ENCODE data around the gene NAGA. TPM values are rescaled to one million over a fixed set of nuclear protein-coding genes. Genes with fewer than 3 reads are reported as not detected.

Gene NAGA
- polyA plus RNA-seq, 2 of the 4 experiments (the other 2 are of a cell fraction), result 6.6 to 8.9 TPM

GRCh38 chr22:42080287-42080686, 9.7 kb upstream of the NAGA start:
- Histone ChIP-seq H3K4me3 (peak overlapping the region; percentile 62), H3K27ac (peak overlapping the region; percentile 85 to 92), H3K4me2 (peak overlapping the region; percentile 74), H3K9me3 (peaks cover 6% of the 10 kb centered on the region; the same call in 1 of the 3 replicates), H3K4me1 (peaks cover 3% of the 10 kb centered on the region; the same call in 1 of the 3 replicates)
- ChIA-PET CTCF (interaction anchor here (0.7 to 4.4 kb wide), 4 partner anchors 10 to 383 kb away, joined by 3 to 23 read pairs (median 4); partner anchors contain the start of gene NDUFA6), POLR2A (interaction anchor here (1.7 kb wide), 1 partner anchor 82 kb away, joined by 5 read pairs; the partner anchor contains the start of gene WBP2NL)
- TF ChIP-seq CHD4 (IDR thresholded peaks at IDR 0.05; ENCODE audit: borderline replicate concordance), result no peak
- no peak for TF ChIP-seq FOSB (CRISPR knock-in tag; IDR thresholded peaks at IDR 0.05)
- no peak for TF ChIP-seq BCL3 (IDR thresholded peaks at IDR 0.05)
- TF ChIP-seq EHF (CRISPR knock-in tag; IDR thresholded peaks at IDR 0.05), result no peak
- no peak for TF ChIP-seq MAFK (IDR thresholded peaks at IDR 0.05; ENCODE audit: partially characterized antibody)
- peak in 1 of 2 experiments; percentile 5 for DNase-seq (ENCODE audit: low read depth in 1 of 2, low spot score in 1 of 2)
- no peak for ATAC-seq
- 29% methylated on average over 14 of the region's 14 CpGs for WGBS (ENCODE audit: missing lambda C conversion rate)
- no peak for FAIRE-seq

DNA sequence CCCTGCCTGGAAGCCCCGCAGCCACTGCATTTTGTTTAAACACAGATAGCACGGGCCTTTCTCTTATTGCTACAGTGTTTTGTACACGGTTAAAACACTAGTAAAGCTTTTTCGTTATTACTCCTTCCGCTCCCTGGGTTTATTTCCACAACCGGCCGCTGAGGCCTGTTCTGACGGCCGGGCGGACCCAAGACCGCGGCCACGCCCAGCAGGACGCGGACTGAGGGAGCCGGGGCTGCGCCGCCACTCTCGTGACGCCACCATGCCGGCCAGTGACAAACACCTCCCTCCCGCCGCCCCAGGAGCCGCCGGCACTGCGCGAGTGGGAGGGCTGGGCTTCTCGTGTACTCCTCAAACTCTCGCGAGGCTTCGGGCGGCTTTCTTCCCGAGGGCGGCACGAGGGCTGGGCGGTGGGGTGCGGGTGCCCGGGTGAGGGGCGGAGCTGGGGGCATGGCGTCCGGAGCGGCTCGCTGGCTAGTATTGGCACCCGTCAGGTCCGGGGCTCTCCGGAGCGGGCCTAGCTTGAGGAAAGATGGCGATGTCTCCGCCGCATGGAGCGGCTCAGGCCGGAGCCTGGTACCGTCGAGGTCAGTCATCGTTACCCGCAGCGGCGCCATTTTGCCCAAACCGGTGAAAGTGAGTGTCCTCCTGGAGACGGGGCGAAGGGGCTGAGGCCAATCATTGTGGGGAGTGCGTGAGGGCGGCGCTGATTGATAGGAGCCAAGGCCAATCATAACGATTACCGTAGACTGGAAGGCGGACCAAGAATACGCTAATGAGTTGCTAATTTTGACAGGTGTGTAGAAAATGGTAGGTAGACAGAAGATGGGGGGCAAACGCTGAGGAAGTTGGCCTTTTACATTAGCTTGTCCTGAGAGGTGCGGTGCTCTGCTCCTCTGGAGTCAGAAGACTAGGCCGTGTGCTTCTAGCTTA, 9.0 kb upstream of the NAGA start, which contains the start of gene SMDT1:
SMDT1 (plus strand) TSS at position 382 of the 933 bp plus-strand sequence; CDS start at position 451, 69 bp downstream.
- no peak for FAIRE-seq
- peak; percentile 81; the same call in 1 of the 2 replicates for TF ChIP-seq EHF (CRISPR knock-in tag; IDR thresholded peaks at IDR 0.05)
- TF ChIP-seq, protein P1, sequence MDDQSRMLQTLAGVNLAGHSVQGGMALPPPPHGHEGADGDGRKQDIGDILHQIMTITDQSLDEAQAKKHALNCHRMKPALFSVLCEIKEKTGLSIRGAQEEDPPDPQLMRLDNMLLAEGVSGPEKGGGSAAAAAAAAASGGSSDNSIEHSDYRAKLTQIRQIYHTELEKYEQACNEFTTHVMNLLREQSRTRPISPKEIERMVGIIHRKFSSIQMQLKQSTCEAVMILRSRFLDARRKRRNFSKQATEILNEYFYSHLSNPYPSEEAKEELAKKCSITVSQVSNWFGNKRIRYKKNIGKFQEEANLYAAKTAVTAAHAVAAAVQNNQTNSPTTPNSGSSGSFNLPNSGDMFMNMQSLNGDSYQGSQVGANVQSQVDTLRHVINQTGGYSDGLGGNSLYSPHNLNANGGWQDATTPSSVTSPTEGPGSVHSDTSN (IDR thresholded peaks at IDR 0.05), result peak; percentile 94
- TF ChIP-seq FOSB (CRISPR knock-in tag; IDR thresholded peaks at IDR 0.05), result no peak
- no peak for TF ChIP-seq TFCP2L1 (CRISPR knock-in tag; IDR thresholded peaks at IDR 0.05)
- TF ChIP-seq HOXB5 (CRISPR knock-in tag; IDR thresholded peaks at IDR 0.05), result peak; percentile 96
- TF ChIP-seq BCL3 (IDR thresholded peaks at IDR 0.05), result peak; percentile 58; the same call in 2 of the 3 replicates
- no peak for TF ChIP-seq RNF2 (IDR thresholded peaks at IDR 0.05; ENCODE audit: borderline replicate concordance, low read depth)
- TF ChIP-seq HOXB13 (CRISPR knock-in tag; IDR thresholded peaks at IDR 0.05; ENCODE audit: low read depth), result peak; percentile 95
- no peak for TF ChIP-seq HOXA7 (CRISPR knock-in tag; IDR thresholded peaks at IDR 0.05)
- no peak for TF ChIP-seq CBX8 (IDR thresholded peaks at IDR 0.05)
- TF ChIP-seq ELK1 (IDR thresholded peaks at IDR 0.05; ENCODE audit: low read depth, low read length), result no peak
- no peak for TF ChIP-seq HDAC2 (IDR thresholded peaks at IDR 0.05)
- no peak for TF ChIP-seq RCOR1 (IDR thresholded peaks at IDR 0.05; ENCODE audit: low read depth, low read length)
- no peak for TF ChIP-seq SMC3 (IDR thresholded peaks at IDR 0.05)
- TF ChIP-seq ZNF302 (CRISPR knock-in tag; IDR thresholded peaks at IDR 0.05), result no peak
- no peak for TF ChIP-seq BHLHE40 (IDR thresholded peaks at IDR 0.05; ENCODE audit: low read depth, low read length)
- no peak for TF ChIP-seq CBX2 (IDR thresholded peaks at IDR 0.05; ENCODE audit: borderline replicate concordance, low read depth)
- TF ChIP-seq RFX5 (IDR thresholded peaks at IDR 0.05), result no peak; the same call in 1 of the 2 replicates
- TF ChIP-seq POLR2A (IDR thresholded peaks at IDR 0.05; ENCODE audit: low read length), result peak; percentile 64
- TF ChIP-seq NR3C1 (IDR thresholded peaks at IDR 0.05), result no peak
- no peak for TF ChIP-seq CHD4 (IDR thresholded peaks at IDR 0.05; ENCODE audit: borderline replicate concordance)
- TF ChIP-seq KDM1A (IDR thresholded peaks at IDR 0.05; ENCODE audit: low read depth), result no peak
- peak; percentile 70 for TF ChIP-seq PHF8 (IDR thresholded peaks at IDR 0.05; ENCODE audit: borderline replicate concordance, low read depth)
- TF ChIP-seq ZSCAN20 (CRISPR knock-in tag; IDR thresholded peaks at IDR 0.05), result 0 out of 2 replicates have a peak, but pooled peaks have one; percentile 46
- TF ChIP-seq ZFP36 (IDR thresholded peaks at IDR 0.05; ENCODE audit: borderline replicate concordance, partially characterized antibody), result no peak
- no peak for TF ChIP-seq SREBF2 (IDR thresholded peaks at IDR 0.05)
- TF ChIP-seq GATA3 (IDR thresholded peaks at IDR 0.05; ENCODE audit: borderline replicate concordance), result 0 out of 2 replicates have a peak, but pooled peaks have one; percentile 17
- TF ChIP-seq HES2 (IDR thresholded peaks at IDR 0.05), result no peak
- no peak for TF ChIP-seq RARB (CRISPR knock-in tag; IDR thresholded peaks at IDR 0.05)
- TF ChIP-seq, protein P2, sequence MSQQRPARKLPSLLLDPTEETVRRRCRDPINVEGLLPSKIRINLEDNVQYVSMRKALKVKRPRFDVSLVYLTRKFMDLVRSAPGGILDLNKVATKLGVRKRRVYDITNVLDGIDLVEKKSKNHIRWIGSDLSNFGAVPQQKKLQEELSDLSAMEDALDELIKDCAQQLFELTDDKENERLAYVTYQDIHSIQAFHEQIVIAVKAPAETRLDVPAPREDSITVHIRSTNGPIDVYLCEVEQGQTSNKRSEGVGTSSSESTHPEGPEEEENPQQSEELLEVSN (IDR thresholded peaks at IDR 0.05; ENCODE audit: borderline replicate concordance, low read depth), result peak; percentile 79; the same call in 1 of the 2 replicates

More for the DNA sequence above, 9.0 kb upstream of the NAGA start, which contains the start of gene SMDT1:
- Histone ChIP-seq H3K27ac (peak within 1 kb of the TSS; percentile 85 to 92), H3K4me2 (peak within 1 kb of the TSS; percentile 74), H3K4me3 (peak within 1 kb of the TSS; percentile 62), H3K4me1 (peaks cover 3% of the 10 kb centered on the region; the same call in 1 of the 3 replicates), H3K9me3 (peaks cover 7% of the 10 kb centered on the region; the same call in 1 of the 3 replicates)
- ChIA-PET POLR2A (interaction anchor here (0.6 to 1.7 kb wide), 7 partner anchors 9 to 365 kb away, joined by 3 to 18 read pairs (median 3); partner anchors contain the start of genes NAGA, NDUFA6 and WBP2NL), CTCF (interaction anchor here (0.6 to 4.4 kb wide), 5 partner anchors 11 to 383 kb away, joined by 3 to 23 read pairs (median 5); partner anchors contain the start of gene NDUFA6)
- DNase-seq (ENCODE audit: low read depth in 1 of 2, low spot score in 1 of 2) (peak; percentile 97), ATAC-seq (peak; percentile 94 to 96)
- WGBS (ENCODE audit: missing lambda C conversion rate), result 5% methylated on average over 22 of the region's 71 CpGs

Data from A549 (cell line).